Measurements from ENCODE around the gene NACAD. TPM values are rescaled to one million over a fixed set of nuclear protein-coding genes. Genes with fewer than 3 reads are reported as not detected.

NACAD gene
- total and polyA plus RNA-seq, 7 experiments from 2014 or later = 0.08 to 0.15 TPM; not detected in 5

DNA sequence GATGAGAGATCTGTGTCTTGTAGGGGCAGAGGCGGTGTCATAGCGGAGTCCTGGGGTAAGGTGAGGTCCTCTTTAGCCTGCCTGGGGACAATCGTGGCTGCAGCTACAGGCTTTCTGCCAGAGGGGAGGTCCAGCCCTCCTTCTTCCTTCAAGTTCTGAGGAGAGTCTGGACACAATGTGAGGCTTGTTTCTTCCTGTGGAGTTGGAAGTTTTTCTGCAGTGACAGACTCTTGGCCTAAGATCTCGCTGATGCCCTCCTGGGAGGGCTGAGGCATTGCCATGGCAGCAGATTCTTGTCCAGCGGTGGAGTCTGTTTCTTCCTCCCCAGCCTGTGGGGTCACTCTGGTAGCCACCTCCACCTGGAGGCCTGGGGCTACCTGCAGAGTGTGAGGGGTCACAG is 4.4 kb downstream of the NACAD start:
- Mint-ChIP-seq H3K27me3 (peaks cover under 1 to 10% (median 2%) of the 10 kb centered on the region in 5 donors), H3K4me3 (no peak overlapping the region), H3K4me1 (peaks cover under 1 to 8% (median 2%) of the 10 kb centered on the region in 7 donors), H3K9me3 (peaks cover 0 to 2% (median 0%) of the 10 kb centered on the region in 11 donors), H3K36me3 (no peaks in the 10 kb centered on the region), H3K27ac (no peak overlapping the region)
- no peak overlapping the region for H3K27ac ChIP-seq (ENCODE audit: low read depth, low read length)
- intact Hi-C loops (cut with micrococcal nuclease) = no loop called here
- no peaks in the 10 kb centered on the region for H3K27me3 ChIP-seq (ENCODE audit: control insufficient read depth in 2 of 2, insufficient read depth in 2 of 2, low read length in 2 of 2)
- POLR2A ChIA-PET = no interaction called here
- H3K36me3 ChIP-seq (ENCODE audit: control insufficient read depth in 2 of 3, insufficient read depth in 3 of 3, low read length in 3 of 3) = no peaks in the 10 kb centered on the region
- DNase-seq (no peak), ATAC-seq (no peak)
- H3K9me3 ChIP-seq (ENCODE audit: control insufficient read depth in 2 of 3, low read length in 3 of 3) = no peaks in the 10 kb centered on the region
- CTCF ChIA-PET = interaction anchor here (0.5 kb wide), 1 partner anchor 52 kb away, joined by 3 read pairs; no protein-coding TSS in a partner anchor
- peaks cover 0 to 6% of the 10 kb centered on the region in 2 donors for H3K4me1 ChIP-seq (ENCODE audit: control insufficient read depth in 2 of 2, insufficient read depth in 2 of 2, low read length in 2 of 2)
- no peak overlapping the region for H3K4me3 ChIP-seq (ENCODE audit: low read length)

DNA sequence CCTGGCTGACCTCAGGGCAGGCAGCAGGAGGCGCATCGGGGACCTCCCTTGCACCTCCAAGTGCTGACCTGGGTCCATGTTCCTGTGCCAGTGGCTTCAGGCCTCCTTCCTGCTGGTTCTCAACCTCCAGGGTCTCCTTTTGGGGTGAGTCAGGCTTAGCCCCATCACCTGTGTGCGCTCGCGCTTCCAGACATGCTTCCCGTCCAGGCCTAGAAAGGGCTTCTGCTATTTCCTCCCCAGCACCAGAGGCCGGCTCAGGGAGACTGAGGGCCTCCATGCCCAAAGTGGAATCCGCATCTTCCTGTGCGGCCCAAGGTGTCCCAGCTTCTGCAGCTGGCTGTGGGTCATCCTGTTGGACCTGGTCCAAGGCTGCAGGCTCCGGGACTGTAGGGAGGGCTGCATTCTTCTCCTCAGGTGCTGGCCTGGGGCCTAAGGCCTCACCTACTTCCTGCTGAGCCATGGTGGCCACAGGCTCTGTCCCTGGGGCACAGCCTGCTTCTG is 5.9 kb downstream of the NACAD start:
- Histone ChIP-seq H3K4me1 (ENCODE audit: control insufficient read depth in 2 of 2, insufficient read depth in 2 of 2, low read length in 2 of 2) (no peaks in the 10 kb centered on the region), H3K36me3 (ENCODE audit: control insufficient read depth in 2 of 3, insufficient read depth in 3 of 3, low read length in 3 of 3) (no peaks in the 10 kb centered on the region), H3K9me3 (ENCODE audit: control insufficient read depth in 2 of 3, low read length in 3 of 3) (no peaks in the 10 kb centered on the region), H3K27me3 (ENCODE audit: control insufficient read depth in 2 of 2, insufficient read depth in 2 of 2, low read length in 2 of 2) (no peaks in the 10 kb centered on the region), H3K4me3 (ENCODE audit: low read length) (no peak overlapping the region), H3K27ac (ENCODE audit: low read depth, low read length) (no peak overlapping the region)
- H3K9me3 Mint-ChIP-seq = peaks cover 0 to 5% (median 0%) of the 10 kb centered on the region in 11 donors
- H3K4me3 Mint-ChIP-seq = no peak overlapping the region
- H3K27me3 Mint-ChIP-seq = peaks cover 0 to 2% (median 0%) of the 10 kb centered on the region in 5 donors
- intact Hi-C loops (cut with micrococcal nuclease) = no loop called here
- DNase-seq (no peak), ATAC-seq (no peak)
- H3K4me1 Mint-ChIP-seq = peaks cover 0 to 13% (median 3%) of the 10 kb centered on the region in 7 donors
- peak overlapping the region in 1 of 9 donors; percentile 72 for H3K27ac Mint-ChIP-seq
- no peaks in the 10 kb centered on the region for H3K36me3 Mint-ChIP-seq
- CTCF ChIA-PET = no interaction called here
- POLR2A ChIA-PET = no interaction called here

DNA sequence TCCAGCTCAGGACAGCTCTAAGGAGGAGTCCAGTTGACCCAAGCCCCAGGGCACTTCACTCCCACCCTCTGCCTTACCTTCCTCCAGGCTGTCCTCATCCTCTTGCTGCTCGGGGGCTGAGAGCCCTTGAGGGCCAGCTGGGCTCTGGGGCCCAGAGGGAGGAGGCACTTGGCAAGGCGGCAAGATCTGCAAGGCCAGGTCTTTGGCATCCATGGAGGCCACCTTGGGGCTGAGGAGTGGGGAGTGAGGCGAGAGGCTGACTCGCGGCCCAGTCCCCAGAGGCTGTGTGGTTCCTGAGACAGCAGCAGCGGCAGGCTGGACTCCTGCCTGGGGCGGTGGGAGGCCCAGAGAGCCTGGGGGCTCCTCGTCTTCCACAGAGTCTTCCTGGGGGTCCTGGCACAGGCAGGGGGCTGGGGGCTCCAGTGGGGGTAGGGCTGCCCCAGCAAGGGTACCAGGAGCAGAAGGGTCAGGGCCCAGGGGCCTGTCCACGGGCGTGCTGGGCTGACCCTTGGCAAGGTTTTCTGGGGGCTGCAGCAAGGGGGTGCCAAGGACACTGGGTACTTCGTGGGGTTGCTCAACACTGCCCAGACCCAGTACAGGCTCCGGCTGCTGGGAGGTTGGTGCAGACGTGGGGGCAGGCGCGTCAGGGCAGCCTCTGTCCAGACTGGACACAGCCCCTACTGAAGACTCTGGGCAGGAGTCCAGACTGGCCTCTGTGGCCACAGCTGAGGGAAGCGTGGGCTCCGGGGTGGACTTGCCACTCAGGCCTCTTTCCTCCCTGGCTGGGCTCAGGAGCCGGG is 6.5 kb downstream of the NACAD start:
- Histone ChIP-seq H3K4me3 (ENCODE audit: low read length) (no peak overlapping the region), H3K27me3 (ENCODE audit: control insufficient read depth in 2 of 2, insufficient read depth in 2 of 2, low read length in 2 of 2) (no peaks in the 10 kb centered on the region), H3K9me3 (ENCODE audit: control insufficient read depth in 2 of 3, low read length in 3 of 3) (no peaks in the 10 kb centered on the region), H3K4me1 (ENCODE audit: control insufficient read depth in 2 of 2, insufficient read depth in 2 of 2, low read length in 2 of 2) (no peaks in the 10 kb centered on the region), H3K36me3 (ENCODE audit: control insufficient read depth in 2 of 3, insufficient read depth in 3 of 3, low read length in 3 of 3) (peaks cover 0 to under 1% (median 0%) of the 10 kb centered on the region in 3 experiments), H3K27ac (ENCODE audit: low read depth, low read length) (no peak overlapping the region)
- Mint-ChIP-seq H3K4me3 (no peak overlapping the region), H3K4me1 (peaks cover 0 to 16% (median 3%) of the 10 kb centered on the region in 7 donors), H3K27me3 (peaks cover 0 to 2% (median 0%) of the 10 kb centered on the region in 5 donors), H3K9me3 (peaks cover 0 to 5% (median 0%) of the 10 kb centered on the region in 11 donors), H3K36me3 (no peaks in the 10 kb centered on the region), H3K27ac (no peak overlapping the region)
- intact Hi-C loops (cut with micrococcal nuclease) = no loop called here
- no peak for DNase-seq
- CTCF ChIA-PET = no interaction called here
- ATAC-seq = no peak
- POLR2A ChIA-PET = interaction anchor here (0.5 to 1.0 kb wide), 2 partner anchors 30 to 42 kb away, joined by 4 read pairs; no protein-coding TSS in a partner anchor

DNA sequence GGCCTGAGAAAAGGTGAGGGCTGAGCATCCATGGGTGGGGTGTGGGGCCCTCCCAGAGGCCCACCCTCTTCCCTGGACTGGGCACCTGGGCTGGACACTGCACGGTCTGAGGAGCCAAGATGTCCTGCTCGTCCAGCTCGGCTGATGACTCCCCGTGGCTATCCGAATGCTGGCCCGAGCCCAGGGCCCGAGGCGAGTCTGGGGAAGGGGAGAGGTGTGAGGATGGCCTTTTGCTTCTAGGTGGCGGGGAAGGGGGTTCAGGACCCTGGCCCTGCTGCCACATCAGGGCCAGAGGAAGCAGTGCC is 7.1 kb downstream of the NACAD start:
- ChIA-PET POLR2A (interaction anchor here (1.0 kb wide), 1 partner anchor 31 kb away, joined by 4 read pairs; no protein-coding TSS in a partner anchor), CTCF (interaction anchor here (1.3 kb wide), 1 partner anchor 28 kb away, joined by 3 read pairs; no protein-coding TSS in a partner anchor)
- Mint-ChIP-seq H3K9me3 (peaks cover 0 to 5% (median 0%) of the 10 kb centered on the region in 11 donors), H3K27me3 (peaks cover 0 to 2% (median 0%) of the 10 kb centered on the region in 5 donors), H3K27ac (no peak overlapping the region), H3K4me1 (peaks cover 0 to 16% (median 3%) of the 10 kb centered on the region in 7 donors), H3K36me3 (peaks cover 0 to 3% (median 0%) of the 10 kb centered on the region in 5 donors), H3K4me3 (no peak overlapping the region)
- Histone ChIP-seq H3K9me3 (ENCODE audit: control insufficient read depth in 2 of 3, low read length in 3 of 3) (no peaks in the 10 kb centered on the region), H3K4me3 (ENCODE audit: low read length) (no peak overlapping the region), H3K27me3 (ENCODE audit: control insufficient read depth in 2 of 2, insufficient read depth in 2 of 2, low read length in 2 of 2) (no peaks in the 10 kb centered on the region), H3K36me3 (ENCODE audit: control insufficient read depth in 2 of 3, insufficient read depth in 3 of 3, low read length in 3 of 3) (peaks cover 0 to 7% (median 0%) of the 10 kb centered on the region in 3 experiments), H3K4me1 (ENCODE audit: control insufficient read depth in 2 of 2, insufficient read depth in 2 of 2, low read length in 2 of 2) (no peaks in the 10 kb centered on the region), H3K27ac (ENCODE audit: low read depth, low read length) (no peak overlapping the region)
- ATAC-seq (no peak), DNase-seq (no peak)
- intact Hi-C loops (cut with micrococcal nuclease) = no loop called here

DNA sequence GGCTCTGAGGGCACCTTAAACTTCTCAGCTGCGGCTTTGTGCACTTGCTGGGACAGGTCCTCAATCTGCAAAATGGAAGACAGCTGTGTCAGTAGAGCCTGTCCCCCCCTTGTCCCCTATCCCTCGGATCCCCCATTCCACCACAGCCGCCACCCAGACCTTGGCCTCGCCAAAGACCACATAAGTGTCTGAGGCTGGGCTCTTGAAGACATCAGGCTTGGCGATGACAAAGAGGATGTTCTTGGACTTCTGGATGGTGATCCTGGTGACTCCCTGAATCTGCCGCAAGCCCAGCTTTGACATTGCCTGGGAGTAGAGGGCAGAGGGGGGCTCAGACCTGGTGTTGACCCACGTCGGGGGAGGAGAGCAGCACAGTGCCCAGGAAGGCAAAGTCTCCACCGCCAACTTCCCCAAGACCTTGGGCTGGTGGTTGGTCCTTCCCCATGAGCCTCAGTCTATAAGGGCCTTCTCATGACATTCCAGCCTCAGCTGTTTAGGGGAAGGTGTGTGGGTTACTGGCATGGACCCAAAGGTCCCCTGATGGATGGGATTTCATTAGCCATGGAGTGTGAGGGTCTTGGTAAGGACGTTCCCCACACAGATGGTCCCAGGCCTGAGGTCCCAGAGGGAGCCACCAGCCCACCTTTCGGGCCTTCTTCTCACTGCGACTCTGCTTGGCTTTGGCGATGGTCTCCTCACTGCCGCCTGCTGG is 7.7 kb downstream of the NACAD start:
- Mint-ChIP-seq H3K36me3 (peaks cover 0 to 3% (median 0%) of the 10 kb centered on the region in 5 donors), H3K4me1 (peaks cover 0 to 16% (median 3%) of the 10 kb centered on the region in 7 donors), H3K27me3 (peaks cover 0 to 2% (median 0%) of the 10 kb centered on the region in 5 donors), H3K9me3 (peaks cover 0 to 5% (median 0%) of the 10 kb centered on the region in 11 donors), H3K27ac (peak overlapping the region in 7 of 9 donors; percentile 17 to 84 (median 68)), H3K4me3 (no peak overlapping the region)
- ATAC-seq (peak; percentile 24), DNase-seq (no peak)
- peaks cover 0 to 12% (median 3%) of the 10 kb centered on the region in 3 experiments for H3K36me3 ChIP-seq (ENCODE audit: control insufficient read depth in 2 of 3, insufficient read depth in 3 of 3, low read length in 3 of 3)
- H3K27me3 ChIP-seq (ENCODE audit: control insufficient read depth in 2 of 2, insufficient read depth in 2 of 2, low read length in 2 of 2) = no peaks in the 10 kb centered on the region
- no peak overlapping the region for H3K27ac ChIP-seq (ENCODE audit: low read depth, low read length)
- intact Hi-C loops (cut with micrococcal nuclease) = loop anchor here (1.0 kb wide), 2 partner anchors 30 to 55 kb away; partner anchors contain the start of gene TBRG4 (in 1 of the 2)
- H3K4me3 ChIP-seq (ENCODE audit: low read length) = no peak overlapping the region
- no peaks in the 10 kb centered on the region for H3K4me1 ChIP-seq (ENCODE audit: control insufficient read depth in 2 of 2, insufficient read depth in 2 of 2, low read length in 2 of 2)
- POLR2A ChIA-PET = interaction anchor here (0.8 to 1.0 kb wide), 2 partner anchors 26 to 54 kb away, joined by 3 read pairs; no protein-coding TSS in a partner anchor
- CTCF ChIA-PET = interaction anchor here (1.2 to 1.3 kb wide), 3 partner anchors 28 to 108 kb away, joined by 3 read pairs; no protein-coding TSS in a partner anchor
- no peaks in the 10 kb centered on the region for H3K9me3 ChIP-seq (ENCODE audit: control insufficient read depth in 2 of 3, low read length in 3 of 3)

DNA sequence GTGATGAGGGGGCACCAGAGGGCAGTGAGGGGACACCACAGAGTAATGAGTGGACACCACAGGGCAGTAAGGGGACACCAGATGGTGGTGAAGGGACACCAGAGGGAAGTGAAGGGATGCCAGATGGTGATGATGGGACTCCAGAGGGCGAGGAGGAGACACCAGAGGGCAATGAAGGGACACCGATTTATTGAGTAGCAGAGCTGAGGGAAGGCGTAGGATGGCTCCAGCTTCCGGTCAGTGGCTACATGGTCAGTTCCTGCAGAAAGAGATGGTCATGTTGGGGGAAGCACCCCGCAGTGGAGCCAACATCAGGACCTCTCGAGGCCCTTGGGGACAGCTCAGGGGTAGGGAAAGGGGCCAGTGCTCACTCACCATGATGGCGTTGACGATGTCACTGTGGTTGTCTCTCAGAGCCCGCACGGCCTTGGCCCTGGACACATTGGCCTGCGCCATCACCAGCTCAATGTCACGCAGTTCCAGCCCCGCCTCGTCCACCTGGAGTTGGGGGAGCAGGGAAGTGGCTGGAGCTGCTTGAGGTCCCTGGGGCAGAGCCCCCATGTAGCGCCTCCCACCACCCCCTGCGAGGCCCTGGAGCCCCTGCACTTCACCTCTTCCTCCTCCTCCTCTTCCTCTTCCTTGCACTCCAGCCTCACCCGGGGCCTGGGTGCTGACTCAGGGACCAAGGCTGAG is 8.4 kb downstream of the NACAD start:
- Mint-ChIP-seq H3K9me3 (peaks cover 0 to 5% (median 0%) of the 10 kb centered on the region in 11 donors), H3K36me3 (peaks cover 0 to 8% (median 0%) of the 10 kb centered on the region in 5 donors), H3K27ac (peak overlapping the region; percentile 17 to 84 (median 68)), H3K4me1 (peaks cover 0 to 19% (median 3%) of the 10 kb centered on the region in 7 donors), H3K4me3 (no peak overlapping the region), H3K27me3 (no peaks in the 10 kb centered on the region)
- H3K27me3 ChIP-seq (ENCODE audit: control insufficient read depth in 2 of 2, insufficient read depth in 2 of 2, low read length in 2 of 2) = no peaks in the 10 kb centered on the region
- intact Hi-C loops (cut with micrococcal nuclease) = loop anchor here (1.0 kb wide), 2 partner anchors 31 to 56 kb away; partner anchors contain the start of gene TBRG4 (in 1 of the 2)
- no peak overlapping the region for H3K4me3 ChIP-seq (ENCODE audit: low read length)
- H3K27ac ChIP-seq (ENCODE audit: low read depth, low read length) = no peak overlapping the region
- H3K9me3 ChIP-seq (ENCODE audit: control insufficient read depth in 2 of 3, low read length in 3 of 3) = no peaks in the 10 kb centered on the region
- ATAC-seq (peak; percentile 30), DNase-seq (no peak)
- H3K36me3 ChIP-seq (ENCODE audit: control insufficient read depth in 2 of 3, insufficient read depth in 3 of 3, low read length in 3 of 3) = peaks cover 7 to 19% (median 10%) of the 10 kb centered on the region in 3 experiments
- no peaks in the 10 kb centered on the region for H3K4me1 ChIP-seq (ENCODE audit: control insufficient read depth in 2 of 2, insufficient read depth in 2 of 2, low read length in 2 of 2)
- CTCF ChIA-PET = interaction anchor here (1.2 to 1.3 kb wide), 3 partner anchors 29 to 107 kb away, joined by 3 read pairs; no protein-coding TSS in a partner anchor
- POLR2A ChIA-PET = interaction anchor here (0.6 to 1.0 kb wide), 3 partner anchors 27 to 478 kb away, joined by 3 read pairs; no protein-coding TSS in a partner anchor
